ENCODE data around the gene CNTFR.

The CNTFR gene

GRCh38 chr9:34594177-34594576 lies 4.7 kb upstream of the CNTFR start:
- Histone ChIP-seq H3K9me3 (no peaks in the 10 kb centered on the region), H3K36me3 (no peaks in the 10 kb centered on the region), H3K4me1 (ENCODE audit: control insufficient read depth in 1 of 2, insufficient read depth in 1 of 2, low read depth in 1 of 2, low read length in 1 of 2) (peaks cover 19 to 22% of the 10 kb centered on the region in 2 experiments), H3K4me3 (ENCODE audit: low read depth in 1 of 2, low read length in 1 of 2) (no peak overlapping the region), H3K27ac (no peak overlapping the region), H3K27me3 (peaks cover 87% of the 10 kb centered on the region)
- TF ChIP-seq, protein P1, sequence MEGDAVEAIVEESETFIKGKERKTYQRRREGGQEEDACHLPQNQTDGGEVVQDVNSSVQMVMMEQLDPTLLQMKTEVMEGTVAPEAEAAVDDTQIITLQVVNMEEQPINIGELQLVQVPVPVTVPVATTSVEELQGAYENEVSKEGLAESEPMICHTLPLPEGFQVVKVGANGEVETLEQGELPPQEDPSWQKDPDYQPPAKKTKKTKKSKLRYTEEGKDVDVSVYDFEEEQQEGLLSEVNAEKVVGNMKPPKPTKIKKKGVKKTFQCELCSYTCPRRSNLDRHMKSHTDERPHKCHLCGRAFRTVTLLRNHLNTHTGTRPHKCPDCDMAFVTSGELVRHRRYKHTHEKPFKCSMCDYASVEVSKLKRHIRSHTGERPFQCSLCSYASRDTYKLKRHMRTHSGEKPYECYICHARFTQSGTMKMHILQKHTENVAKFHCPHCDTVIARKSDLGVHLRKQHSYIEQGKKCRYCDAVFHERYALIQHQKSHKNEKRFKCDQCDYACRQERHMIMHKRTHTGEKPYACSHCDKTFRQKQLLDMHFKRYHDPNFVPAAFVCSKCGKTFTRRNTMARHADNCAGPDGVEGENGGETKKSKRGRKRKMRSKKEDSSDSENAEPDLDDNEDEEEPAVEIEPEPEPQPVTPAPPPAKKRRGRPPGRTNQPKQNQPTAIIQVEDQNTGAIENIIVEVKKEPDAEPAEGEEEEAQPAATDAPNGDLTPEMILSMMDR (IDR thresholded peaks at IDR 0.05), result no peak

- H3K9me3 ChIP-seq, result no peaks in the 10 kb centered on the region
- H3K4me1 ChIP-seq (ENCODE audit: control insufficient read depth in 1 of 2, insufficient read depth in 1 of 2, low read depth in 1 of 2, low read length in 1 of 2), result peaks cover 19 to 22% of the 10 kb centered on the region in 2 experiments
- TF ChIP-seq, protein P1 (IDR thresholded peaks at IDR 0.05), result no peak
- H3K27ac ChIP-seq, result no peak overlapping the region
- peaks cover 96% of the 10 kb centered on the region for H3K27me3 ChIP-seq
- H3K36me3 ChIP-seq, result no peaks in the 10 kb centered on the region
- no peak overlapping the region for H3K4me3 ChIP-seq (ENCODE audit: low read depth in 1 of 2, low read length in 1 of 2)
These were observed 3.5 kb upstream of the CNTFR start for GRCh38 chr9:34592895-34593601.

DNA sequence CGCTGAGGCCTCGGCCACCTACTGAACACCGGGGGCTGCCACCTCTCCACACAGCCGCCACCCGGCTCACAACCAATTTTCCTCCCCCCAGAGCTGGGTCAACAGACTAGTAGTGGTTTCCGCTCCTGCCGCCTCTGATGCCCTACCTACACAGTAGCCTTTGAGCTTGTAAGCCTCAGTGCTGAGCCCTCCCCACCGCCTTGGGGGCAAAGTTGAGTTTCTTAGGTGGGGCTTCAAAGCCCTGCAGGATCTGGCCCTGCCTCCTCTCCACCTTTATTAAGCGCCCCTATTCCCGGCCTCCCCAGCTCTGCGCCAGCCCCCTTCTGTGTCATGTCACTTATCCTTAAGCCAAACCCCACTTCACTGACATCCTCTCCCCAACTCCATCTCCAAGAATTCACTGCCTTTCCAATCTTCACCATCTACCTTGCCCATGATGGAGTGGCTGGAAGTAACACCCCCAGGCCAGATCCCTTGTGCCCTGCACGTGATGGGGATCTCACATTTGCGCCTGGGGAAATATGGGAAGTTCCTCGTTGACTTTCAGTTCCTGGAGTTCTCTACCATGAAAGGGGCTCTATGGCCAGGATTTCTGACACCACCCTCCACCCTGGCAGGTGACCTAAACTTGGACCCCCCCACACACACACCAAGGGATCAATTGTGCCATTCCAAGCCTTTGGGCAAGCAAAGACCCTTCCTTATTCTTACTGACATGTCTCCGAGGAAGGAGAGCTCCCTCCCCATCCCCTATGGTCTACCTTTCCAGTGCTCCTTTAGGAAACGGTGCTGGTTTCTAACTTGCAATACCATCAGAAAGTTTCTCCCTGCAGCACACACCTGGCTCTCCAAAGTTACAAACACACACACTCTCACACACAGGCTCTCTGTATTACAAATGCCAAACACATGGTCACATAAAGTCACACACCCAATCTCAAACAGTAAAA lies 2.7 kb upstream of the CNTFR start:
- Histone ChIP-seq H3K36me3 (no peaks in the 10 kb centered on the region), H3K27me3 (peaks cover 97% of the 10 kb centered on the region), H3K9me3 (no peaks in the 10 kb centered on the region), H3K27ac (no peak overlapping the region), H3K4me1 (ENCODE audit: control insufficient read depth in 1 of 2, insufficient read depth in 1 of 2, low read depth in 1 of 2, low read length in 1 of 2) (peaks cover 19 to 22% of the 10 kb centered on the region in 2 experiments), H3K4me3 (ENCODE audit: low read depth in 1 of 2, low read length in 1 of 2) (peak overlapping the region in 1 of 2 experiments; percentile 41)
- TF ChIP-seq, protein P1 (IDR thresholded peaks at IDR 0.05), result no peak

DNA sequence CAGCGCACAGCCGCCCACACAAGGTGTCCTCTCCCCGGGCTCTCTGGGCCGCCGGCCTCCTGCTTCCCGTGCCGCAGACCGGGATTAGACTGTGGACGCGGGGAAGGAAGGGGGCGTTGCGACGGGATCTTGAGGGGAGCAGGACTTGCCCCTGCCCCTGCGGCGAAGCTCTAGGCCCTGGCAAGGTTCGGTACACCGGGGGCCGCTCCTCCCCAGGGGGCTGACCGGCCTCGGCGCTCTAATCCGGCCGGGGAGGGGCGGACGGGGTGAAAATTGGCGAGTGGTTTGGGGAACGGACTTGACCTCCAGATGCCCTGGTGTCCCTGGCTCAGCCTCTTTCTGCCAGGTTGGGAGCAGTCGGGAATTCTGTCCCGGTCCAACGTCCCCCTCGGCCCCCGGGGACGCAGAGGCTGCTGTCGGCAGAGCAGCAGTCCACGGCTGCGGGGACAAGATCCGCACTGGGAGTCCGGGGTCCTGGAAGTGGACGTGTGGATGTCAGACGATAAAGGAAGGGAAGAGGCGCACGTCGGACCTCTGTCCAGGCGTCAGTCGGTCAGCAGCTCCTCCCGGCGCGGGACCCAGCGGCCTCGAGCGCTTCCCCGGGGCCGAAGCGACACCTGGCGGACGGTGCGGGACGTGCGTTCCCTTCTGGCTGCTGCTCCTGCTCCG lies 1.9 kb upstream of the CNTFR start:
- Histone ChIP-seq H3K27me3 (peaks cover 97% of the 10 kb centered on the region), H3K27ac (no peak overlapping the region), H3K36me3 (no peaks in the 10 kb centered on the region), H3K4me3 (ENCODE audit: low read depth in 1 of 2, low read length in 1 of 2) (peak overlapping the region; percentile 41 to 61), H3K4me1 (ENCODE audit: control insufficient read depth in 1 of 2, insufficient read depth in 1 of 2, low read depth in 1 of 2, low read length in 1 of 2) (peaks cover 19 to 22% of the 10 kb centered on the region in 2 experiments), H3K9me3 (no peaks in the 10 kb centered on the region)
- TF ChIP-seq, protein P1 (IDR thresholded peaks at IDR 0.05), result peak; percentile 67

Measured in neutrophil (primary cell).